Activated naive CD4-positive, alpha-beta T cell (primary cell): ENCODE measurements around the gene NEK10.

ENCODE experiments used
- DNase-seq, 4 experiments: peaks; one replicate each; lab custom pipeline; 2025; lab: John Stamatoyannopoulos, UW

NEK10 gene

GRCh38 chr3:27097182-27097581 is 272.0 kb downstream of the NEK10 start:
- DNase-seq = no peak

- no peak for DNase-seq
Measured at GRCh38 chr3:27095553-27096222, 273.5 kb downstream of the NEK10 start.

GRCh38 chr3:27094721-27095120 is 274.5 kb downstream of the NEK10 start:
- DNase-seq = no peak

- DNase-seq = no peak
Measured at GRCh38 chr3:27093771-27094170, 275.4 kb downstream of the NEK10 start.

DNA sequence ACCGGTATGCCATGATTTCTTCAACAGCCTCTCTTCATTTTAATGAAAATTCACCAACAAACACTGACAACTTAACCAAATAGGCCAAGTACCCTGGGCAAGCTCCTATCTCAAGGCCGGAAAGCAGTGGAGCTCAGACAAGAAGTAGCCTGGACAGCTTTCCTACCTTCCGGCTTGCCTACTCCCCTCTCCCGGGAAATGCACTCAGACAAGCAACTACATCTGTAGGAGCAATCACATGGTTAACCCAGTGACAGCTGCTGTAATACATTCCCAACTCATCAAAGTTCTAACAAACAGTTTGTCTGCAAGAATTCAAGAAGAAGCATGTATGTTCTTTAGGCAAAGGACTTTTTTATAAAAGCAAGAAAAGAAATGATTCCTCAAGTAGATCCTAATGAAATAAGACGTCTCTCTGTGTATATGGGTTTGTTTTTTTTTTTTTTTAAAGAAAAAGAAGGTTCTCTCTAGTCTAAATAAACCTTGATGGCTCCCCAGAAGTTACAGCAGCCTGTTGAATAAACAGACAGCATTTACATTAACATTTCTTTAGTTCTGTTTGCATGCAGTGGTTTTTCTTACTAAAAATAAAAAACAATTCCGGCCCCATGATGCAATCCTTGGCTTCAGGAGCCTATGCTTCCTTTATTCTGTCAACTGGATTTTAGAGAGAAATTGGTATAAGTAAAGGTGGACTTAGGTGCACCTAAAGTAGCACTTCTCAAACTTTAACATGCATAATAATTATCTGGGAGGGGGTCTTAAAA is 278.7 kb downstream of the NEK10 start:
- no peak for DNase-seq

GRCh38 chr3:27089645-27090044 is 279.5 kb downstream of the NEK10 start:
- DNase-seq = no peak

GRCh38 chr3:27089068-27089467 is 280.1 kb downstream of the NEK10 start:
- no peak for DNase-seq

DNA sequence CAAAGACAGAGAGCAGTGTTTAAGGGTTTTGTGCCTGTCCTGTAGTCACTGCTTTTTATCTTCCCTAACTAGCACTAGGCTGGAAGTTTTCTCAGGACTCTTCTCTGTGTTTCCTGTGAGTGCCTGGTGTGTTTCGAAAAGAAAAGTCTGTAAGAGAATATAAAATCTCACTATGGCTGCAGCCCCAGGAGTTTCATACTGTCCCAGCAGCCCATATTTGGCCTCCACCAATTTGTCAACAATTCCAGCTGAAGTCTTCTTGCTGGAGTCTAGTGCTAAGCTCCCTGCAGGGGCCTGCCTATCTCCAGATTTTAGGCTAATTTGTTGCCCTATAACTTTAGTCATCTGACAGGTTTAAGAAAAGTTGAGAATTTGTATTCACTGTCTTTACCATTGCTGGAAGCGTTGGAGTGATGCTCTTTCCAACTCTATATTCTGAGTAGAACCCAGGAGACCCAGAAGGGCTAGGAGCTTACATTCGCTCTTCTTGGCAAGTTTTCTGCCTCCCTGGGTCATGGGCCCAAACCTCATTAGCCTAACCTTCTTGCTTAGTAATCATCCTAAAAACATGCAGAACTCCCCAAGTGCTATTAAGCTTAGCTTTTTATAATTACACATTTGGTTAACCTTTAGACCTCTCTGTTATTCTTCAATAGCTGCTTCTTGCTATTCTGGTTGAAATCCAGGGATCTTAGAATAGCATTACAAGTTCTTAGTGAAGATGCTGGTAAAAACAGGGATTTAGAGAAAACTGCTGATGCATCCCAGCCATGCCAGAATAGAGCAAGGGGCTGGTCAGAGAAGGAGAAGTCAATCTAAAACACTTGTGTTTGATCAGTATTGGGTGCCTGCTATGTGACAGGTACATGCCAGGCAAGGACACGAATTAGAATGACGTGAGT is 283.1 kb downstream of the NEK10 start:
- no peak for DNase-seq

- no peak for DNase-seq
Measured at GRCh38 chr3:27081992-27082607, 287.1 kb downstream of the NEK10 start.

DNA sequence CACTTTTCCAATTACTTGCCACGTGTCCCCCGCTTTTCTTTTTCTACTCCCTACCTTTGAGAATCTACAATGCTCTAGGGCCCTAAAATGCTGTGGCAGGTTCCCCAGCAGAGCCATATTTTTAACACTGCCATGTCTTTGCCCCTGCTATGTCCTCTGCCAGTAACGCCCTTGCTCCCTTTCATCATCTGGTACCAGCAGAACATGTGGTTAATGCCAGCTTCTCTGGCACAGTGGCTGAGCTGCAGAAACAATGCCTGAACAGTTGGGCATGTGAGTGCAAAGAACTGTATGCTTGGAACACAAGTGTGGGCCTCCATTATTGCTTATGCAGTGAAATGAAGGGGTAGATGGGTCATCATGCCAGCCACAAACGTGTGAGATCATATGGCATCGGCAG is 287.6 kb downstream of the NEK10 start:
- DNase-seq = no peak

GRCh38 chr3:27080258-27080525 is 289.0 kb downstream of the NEK10 start:
- no peak for DNase-seq

DNA sequence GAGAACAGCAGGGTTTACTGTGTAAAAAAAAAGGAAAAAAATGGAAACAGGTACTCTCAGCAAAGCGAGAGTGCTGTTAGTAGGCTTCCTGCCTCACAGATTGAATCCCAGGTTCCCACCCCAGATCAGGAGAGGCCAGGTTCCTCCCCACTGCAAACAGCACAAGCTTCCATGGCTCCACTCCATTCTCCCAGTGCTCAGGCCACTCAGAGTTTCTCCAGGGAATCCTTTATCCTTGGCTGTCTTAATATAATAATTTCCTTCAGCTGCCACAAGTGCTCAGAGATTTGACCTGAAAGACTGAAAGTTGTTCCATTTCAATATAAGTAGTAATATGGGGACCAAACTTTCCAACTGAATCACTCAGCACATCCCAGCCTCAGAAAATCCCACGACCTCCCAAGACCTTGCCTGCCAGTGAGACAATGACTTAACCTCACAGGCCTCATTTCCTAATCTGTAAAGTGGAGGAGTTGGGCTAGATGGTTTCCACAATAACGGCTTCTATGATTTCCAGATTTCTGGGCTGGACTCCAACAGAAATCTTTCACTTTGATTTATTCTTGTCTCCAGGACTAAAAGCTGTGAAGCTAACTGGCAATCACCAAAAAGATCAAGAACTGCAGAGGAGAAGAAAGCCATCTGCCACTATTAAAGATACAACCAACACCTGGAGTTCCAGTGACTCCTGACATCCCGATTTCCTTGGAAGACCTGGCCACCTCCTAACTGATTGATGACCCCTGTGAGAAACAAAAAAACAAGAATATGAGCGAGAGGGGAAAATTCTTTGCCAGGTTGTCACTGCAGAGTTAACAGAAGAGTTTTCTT is 289.5 kb downstream of the NEK10 start:
- DNase-seq = no peak

DNA sequence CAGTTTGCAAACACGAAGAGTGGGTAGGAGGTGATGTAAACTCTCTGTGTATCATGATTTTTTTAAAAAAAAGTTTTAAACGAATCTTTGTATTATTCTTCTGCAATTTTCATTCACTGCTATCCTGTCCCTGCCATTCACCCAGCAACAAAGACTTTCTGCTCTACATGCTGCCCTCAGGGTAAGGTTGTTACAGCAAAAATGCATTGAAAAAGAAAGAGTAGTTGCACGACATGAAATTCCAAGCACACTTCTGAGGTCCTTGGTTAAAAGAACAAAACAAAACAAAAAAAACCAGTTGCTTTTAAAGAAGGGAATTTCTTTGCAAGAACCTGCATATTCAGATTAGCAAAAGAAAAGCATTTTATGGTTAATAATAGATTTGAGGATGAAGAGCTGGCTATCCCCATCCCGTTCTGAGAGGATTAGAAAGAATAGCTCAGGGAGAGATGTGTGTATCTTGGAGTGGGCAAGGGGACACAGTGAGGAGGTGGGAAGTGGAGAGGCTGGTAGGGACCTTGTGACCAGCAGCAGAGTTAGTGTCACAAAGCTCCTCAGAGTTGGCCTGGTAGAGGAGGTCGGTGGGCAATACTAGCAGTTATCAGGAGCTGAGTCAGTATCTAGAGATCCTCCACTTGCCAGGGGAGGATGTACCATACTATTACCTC is 290.8 kb downstream of the NEK10 start:
- no peak for DNase-seq

DNA sequence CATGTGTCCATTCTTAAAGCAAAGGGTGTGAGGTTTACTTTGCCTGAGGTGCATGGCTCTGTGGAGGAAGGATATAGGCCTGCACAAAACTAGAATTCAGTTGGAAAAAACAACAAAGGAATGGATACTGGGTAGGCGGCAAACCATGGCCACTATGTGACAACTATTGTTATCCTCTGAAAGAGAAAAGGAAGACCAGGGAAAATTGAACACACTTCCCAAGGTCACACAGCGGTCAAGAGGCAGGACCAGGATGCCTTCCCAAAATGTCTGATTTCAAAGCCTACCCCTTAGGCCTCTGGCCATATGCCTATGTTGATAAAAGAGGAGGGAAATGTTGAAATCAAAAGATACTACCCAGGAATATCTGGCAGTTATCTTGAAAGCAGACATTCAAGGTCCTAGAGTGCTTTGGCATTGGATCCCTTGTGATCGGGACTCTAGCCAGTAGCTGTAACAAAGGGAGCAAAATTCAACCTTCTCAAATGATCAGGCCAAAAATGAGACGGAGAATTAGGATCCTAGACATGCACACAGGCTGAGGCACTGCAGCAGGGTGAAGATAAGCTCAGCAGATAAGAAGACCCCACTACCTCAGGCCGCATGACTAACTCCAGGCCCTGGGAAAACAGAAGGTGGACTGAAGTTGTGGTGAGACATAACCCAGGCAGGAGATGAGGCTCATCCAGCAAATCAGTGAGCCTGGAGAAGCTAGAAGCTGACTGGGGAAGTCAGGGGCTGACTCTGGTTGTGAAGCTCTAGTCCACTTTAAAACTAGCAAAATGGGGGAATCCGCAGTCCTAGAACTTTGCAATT is 292.2 kb downstream of the NEK10 start:
- no peak for DNase-seq

DNA sequence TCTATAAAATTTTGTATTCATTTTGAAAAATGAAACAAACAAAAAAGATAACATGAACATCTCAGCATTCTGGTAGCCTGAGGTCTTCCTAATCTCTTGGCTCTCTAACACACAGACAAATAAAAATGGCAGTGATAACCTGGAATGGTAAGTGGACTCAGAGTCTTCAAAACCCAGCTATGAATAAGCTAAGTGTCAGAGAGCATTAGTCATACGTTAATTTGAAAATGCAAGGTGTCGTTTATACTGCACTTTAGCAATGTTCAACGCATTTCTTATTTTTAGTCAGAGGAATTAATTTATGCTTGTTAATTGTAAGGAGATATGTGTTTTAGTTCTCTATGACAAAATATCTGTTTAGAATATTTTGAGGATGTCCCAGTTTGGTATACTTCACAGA is 294.3 kb downstream of the NEK10 start:
- DNase-seq = no peak

DNA sequence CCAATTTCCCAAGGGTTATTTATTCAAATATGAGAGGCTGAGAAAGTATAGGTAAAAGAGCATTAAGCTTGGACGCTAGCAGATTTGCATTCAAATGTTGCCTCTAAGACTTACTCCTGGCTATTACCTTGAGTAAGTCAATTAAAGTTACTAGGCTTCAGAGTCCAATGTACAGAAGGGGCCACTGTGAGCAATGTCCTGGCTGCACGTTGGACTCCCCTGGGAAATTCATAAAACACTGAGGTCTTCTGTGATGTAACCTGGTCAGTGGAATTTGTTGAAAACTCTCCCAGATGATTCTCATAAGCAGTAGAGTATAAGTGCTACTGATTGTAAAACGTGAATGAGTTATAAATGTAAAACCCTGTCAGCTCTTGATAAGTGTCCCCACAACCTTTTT is 295.3 kb downstream of the NEK10 start:
- DNase-seq = no peak

GRCh38 chr3:27072810-27073651 is 296.2 kb downstream of the NEK10 start:
- DNase-seq = no peak

GRCh38 chr3:27060336-27060735 is 308.8 kb downstream of the NEK10 start:
- no peak for DNase-seq
